HUDEP-2 (cell line): ENCODE data around the gene MTA1.

Experiments used
- DNase-seq, 76 experiments: peaks; one replicate each; lab custom pipeline; 2025; ENCODE audit not compliant: unreplicated experiment in 76 of 76; lab: John Stamatoyannopoulos, UW

Gene MTA1

GRCh38 chr14:105421723-105422615, 2.3 kb downstream of the MTA1 start:
- DNase-seq: no peak

- DNase-seq: peak in 10 of 76 experiments; percentile 11 to 47 (median 19)
Observed at GRCh38 chr14:105422695-105423487, 3.3 kb downstream of the MTA1 start.

- no peak for DNase-seq
Observed at GRCh38 chr14:105423488-105424195, 4.0 kb downstream of the MTA1 start.

- no peak for DNase-seq
Observed at GRCh38 chr14:105424861-105425260, 5.2 kb downstream of the MTA1 start.

GRCh38 chr14:105425823-105426247, 6.2 kb downstream of the MTA1 start:
- DNase-seq: no peak

GRCh38 chr14:105426416-105427130, 6.9 kb downstream of the MTA1 start:
- no peak for DNase-seq

- DNase-seq: no peak
Observed at GRCh38 chr14:105427412-105427811, 7.8 kb downstream of the MTA1 start.

GRCh38 chr14:105427936-105428485, 8.4 kb downstream of the MTA1 start:
- no peak for DNase-seq

GRCh38 chr14:105430042-105430441, 10.4 kb downstream of the MTA1 start:
- DNase-seq: no peak

GRCh38 chr14:105430565-105430964, 10.9 kb downstream of the MTA1 start:
- no peak for DNase-seq

- no peak for DNase-seq
Observed at GRCh38 chr14:105431256-105431655, 11.6 kb downstream of the MTA1 start.

- DNase-seq: no peak
Observed at GRCh38 chr14:105432657-105433056, 13.0 kb downstream of the MTA1 start.

- DNase-seq: no peak
Observed at GRCh38 chr14:105433161-105433605, 13.6 kb downstream of the MTA1 start.

- no peak for DNase-seq
Observed at GRCh38 chr14:105436402-105436801, 16.8 kb downstream of the MTA1 start.

- DNase-seq: no peak
Observed at GRCh38 chr14:105436891-105437722, 17.5 kb downstream of the MTA1 start.

GRCh38 chr14:105437723-105438500, 18.3 kb downstream of the MTA1 start:
- no peak for DNase-seq

GRCh38 chr14:105439179-105439578, 19.6 kb downstream of the MTA1 start:
- no peak for DNase-seq
